ENCODE data around the gene LPIN1. TPM values are rescaled to one million over a fixed set of nuclear protein-coding genes. Genes with fewer than 3 reads are reported as not detected.

Gene LPIN1
- total RNA-seq, 1 donor from 2014 or later: 13.8 TPM

- Histone ChIP-seq H3K9me3 (no peaks in the 10 kb centered on the region), H3K4me1 (no peaks in the 10 kb centered on the region), H3K36me3 (no peaks in the 10 kb centered on the region), H3K27ac (no peak overlapping the region), H3K27me3 (no peaks in the 10 kb centered on the region), H3K4me3 (no peak overlapping the region)
- no peak for TF ChIP-seq CTCF (IDR thresholded peaks at IDR 0.05)
- intact Hi-C loops (cut with DNase I): loop anchor here (10.0 kb wide), 1 partner anchor 455 kb away; no protein-coding TSS in a partner anchor
- DNase-seq (ENCODE audit: low spot score in 2 of 2): no peak
Measured at GRCh38 chr2:11869391-11869991, 123.1 kb downstream of the LPIN1 start.

GRCh38 chr2:11870064-11870463 is 123.6 kb downstream of the LPIN1 start:
- Histone ChIP-seq H3K9me3 (no peaks in the 10 kb centered on the region), H3K4me3 (no peak overlapping the region), H3K27ac (no peak overlapping the region), H3K27me3 (no peaks in the 10 kb centered on the region), H3K36me3 (no peaks in the 10 kb centered on the region), H3K4me1 (no peaks in the 10 kb centered on the region)
- no peak for TF ChIP-seq CTCF (IDR thresholded peaks at IDR 0.05)
- intact Hi-C loops (cut with DNase I): no loop called here
- no peak for DNase-seq (ENCODE audit: low spot score in 2 of 2)

GRCh38 chr2:11870584-11870983 is 124.2 kb downstream of the LPIN1 start:
- Histone ChIP-seq H3K27ac (no peak overlapping the region), H3K27me3 (no peaks in the 10 kb centered on the region), H3K4me3 (no peak overlapping the region), H3K9me3 (no peaks in the 10 kb centered on the region), H3K36me3 (no peaks in the 10 kb centered on the region), H3K4me1 (no peaks in the 10 kb centered on the region)
- DNase-seq (ENCODE audit: low spot score in 2 of 2): no peak
- TF ChIP-seq CTCF (IDR thresholded peaks at IDR 0.05): no peak
- intact Hi-C loops (cut with DNase I): no loop called here

- no peak for DNase-seq (ENCODE audit: low spot score in 2 of 2)
- Histone ChIP-seq H3K27me3 (no peaks in the 10 kb centered on the region), H3K9me3 (no peaks in the 10 kb centered on the region), H3K4me3 (no peak overlapping the region), H3K27ac (no peak overlapping the region), H3K36me3 (no peaks in the 10 kb centered on the region), H3K4me1 (no peaks in the 10 kb centered on the region)
- TF ChIP-seq CTCF (IDR thresholded peaks at IDR 0.05): no peak
- intact Hi-C loops (cut with DNase I): no loop called here
Measured at GRCh38 chr2:11871421-11871820, 125.0 kb downstream of the LPIN1 start.

- Histone ChIP-seq H3K27ac (no peak overlapping the region), H3K36me3 (no peaks in the 10 kb centered on the region), H3K4me1 (no peaks in the 10 kb centered on the region), H3K4me3 (no peak overlapping the region), H3K27me3 (no peaks in the 10 kb centered on the region), H3K9me3 (no peaks in the 10 kb centered on the region)
- DNase-seq (ENCODE audit: low spot score in 2 of 2): no peak
- intact Hi-C loops (cut with DNase I): no loop called here
- no peak for TF ChIP-seq CTCF (IDR thresholded peaks at IDR 0.05)
Measured at GRCh38 chr2:11872247-11872947, 126.0 kb downstream of the LPIN1 start.

Measured in ascending aorta (tissue), 2 donors.